Esophagus squamous epithelium (tissue), 5 donors: ENCODE measurements around the gene PSG1. TPM values are rescaled to one million over a fixed set of nuclear protein-coding genes. Genes with fewer than 3 reads are reported as not detected.
"Not testable (repeated sequence)": the region's sequence is repeated elsewhere in the genome, so short reads cannot be mapped to it uniquely, and the experiment has no call there.

Experiments used
- DNase-seq: peaks from one replicate; lab custom pipeline; 2025; lab: John Stamatoyannopoulos, UW
- H3K27ac ChIP-seq, 4 donors: fragments of 200-600 bp; sonication (generic); one replicate each; pipeline ENCODE4 v1.5.1; 2016 to 2019; ENCODE audit warnings: mild to moderate bottlenecking in 1 of 4
- H3K27me3 ChIP-seq, 4 donors: fragments of 200-600 bp; sonication (generic); 1 replicate in 3 of 4; 2 replicates in 1 of 4; pipeline versions ENCODE4 v1.5.1 to v1.6.0; 2017 to 2021; ENCODE audit warnings: antibody characterized with exemption in 1 of 4
- H3K36me3 ChIP-seq, 3 donors: fragments of 200-600 bp; sonication (generic); one replicate each; pipeline ENCODE4 v1.5.1; 2016 to 2019
- H3K4me1 ChIP-seq, 3 donors: fragments of 200-600 bp; sonication (generic); one replicate each; pipeline ENCODE4 v1.5.1; 2017 to 2019
- H3K4me3 ChIP-seq, 4 donors: fragments of 200-600 bp; sonication (generic); 1 replicate in 3 of 4; 2 replicates in 1 of 4; pipeline ENCODE4 v1.5.1; 2016 to 2019; ENCODE audit warnings: mild to moderate bottlenecking in 2 of 4, moderate library complexity in 1 of 4
- H3K9me3 ChIP-seq, 3 donors: fragments of 200-600 bp; sonication (generic); one replicate each; pipeline ENCODE4 v1.5.1; 2016 to 2019
- CTCF ChIP-seq, 6 experiments: fragments of 450-650 bp in 4 of 6; fragments of 200-600 bp in 2 of 6; sonication (generic) in 2 of 6; IDR thresholded peaks; one replicate each; pipeline ENCODE4 v1.5.1; 2016 to 2019; ENCODE audit warnings: antibody characterized with exemption in 6 of 6, mild to moderate bottlenecking in 4 of 6, moderate library complexity in 4 of 6
- POLR2A ChIP-seq, 4 donors: fragments of 450-650 bp; IDR thresholded peaks; one replicate each; pipeline ENCODE4 v1.6.1; 2017; ENCODE audit warnings: antibody characterized with exemption in 4 of 4, mild to moderate bottlenecking in 4 of 4, moderate library complexity in 3 of 4
- WGBS, 2 donors: methylation state at CpG; one replicate each; pipeline ENCODE4 v1.1.5; 2018; 5-methylcytosine and 5-hydroxymethylcytosine counted together
- intact Hi-C: fragments of 100-400 bp; cut with DNase I; formaldehyde crosslinking; loops from one replicate; pipeline ENCODE4 v1.15.0; 2022
- total RNA-seq, 4 donors: library from RNA; depleted of rRNA; stranded (reverse); fragments of >200 nt; gene quantifications; one replicate each; pipeline ENCODE4 v1.1.0, GENCODE V29; 2016
- donor health status: DM: yes; HTN: yes; CAD: no.

The PSG1 gene
- total RNA-seq, result not detected

GRCh38 chr19:42879613-42880012 lies at the start of gene PSG1:
PSG1 (minus strand) TSS chr19:42879713; CDS start chr19:42879581, 132 bp downstream.
- no peak within 1 kb of the TSS for H3K4me3 ChIP-seq
- H3K4me1 ChIP-seq, result no peaks in the 10 kb centered on the region
- H3K27ac ChIP-seq, result no peak within 1 kb of the TSS
- no peaks in the 10 kb centered on the region for H3K9me3 ChIP-seq
- DNase-seq, result no peak
- TF ChIP-seq CTCF (IDR thresholded peaks at IDR 0.05) (no peak), POLR2A (IDR thresholded peaks at IDR 0.05) (no peak)
- intact Hi-C loops, result no loop called here
- no peaks in the 10 kb centered on the region for H3K27me3 ChIP-seq
- H3K36me3 ChIP-seq, result no peaks in the 10 kb centered on the region
- 21 to 67% methylated on average over 2 of the region's 2 CpGs for WGBS, 2 donors

DNA sequence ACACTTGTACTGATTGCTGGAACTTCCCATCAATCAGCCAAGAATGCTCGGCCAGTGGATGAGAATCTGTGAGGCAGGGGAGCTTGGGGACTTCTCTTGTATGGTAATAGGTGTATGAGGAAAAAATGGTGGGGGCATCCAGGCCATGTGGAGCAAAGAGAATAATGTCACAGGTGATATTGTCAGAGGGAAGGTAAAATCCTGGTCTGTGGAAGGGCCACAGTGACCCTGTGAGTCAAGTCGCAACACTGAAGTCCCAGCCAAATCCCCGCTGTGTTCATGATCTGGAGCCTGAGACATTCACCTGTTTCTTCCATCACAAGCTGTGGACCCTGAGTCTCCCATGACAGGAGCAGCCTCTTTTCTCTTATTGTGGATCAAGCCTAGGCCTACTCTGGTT lies 49.4 kb upstream of the PSG1 start:
- Histone ChIP-seq H3K4me3 (no peak overlapping the region), H3K36me3 (no peaks in the 10 kb centered on the region), H3K4me1 (no peaks in the 10 kb centered on the region), H3K27me3 (peaks cover 0 to 4% (median 0%) of the 10 kb centered on the region in 4 donors), H3K9me3 (no peaks in the 10 kb centered on the region), H3K27ac (no peak overlapping the region)
- no peak for DNase-seq
- intact Hi-C loops, result no loop called here
- TF ChIP-seq CTCF (IDR thresholded peaks at IDR 0.05) (no peak), POLR2A (IDR thresholded peaks at IDR 0.05) (no peak)
- 85 to 86% methylated on average over 3 of the region's 3 CpGs for WGBS, 2 donors

DNA sequence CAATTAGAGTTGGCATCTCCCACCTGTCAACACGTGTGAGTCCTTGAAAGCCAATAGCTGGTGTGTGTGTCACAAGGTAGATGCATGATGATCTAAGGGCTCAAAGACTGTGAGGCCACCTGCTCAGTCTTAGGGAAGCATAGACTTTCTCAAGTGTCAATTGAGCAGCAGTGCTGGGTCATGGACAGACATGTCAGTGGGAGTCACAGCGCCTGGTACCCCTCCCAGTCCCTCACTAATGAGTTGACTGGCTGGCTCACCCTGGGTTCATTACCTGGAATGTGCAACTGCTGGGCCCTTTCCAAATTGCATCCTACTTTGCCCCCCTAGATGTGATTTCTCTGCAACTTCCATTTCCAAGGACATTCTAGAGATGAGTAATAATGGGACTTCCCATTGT lies 47.3 kb upstream of the PSG1 start:
- intact Hi-C loops, result no loop called here
- peaks cover 0 to 4% (median 0%) of the 10 kb centered on the region in 4 donors for H3K27me3 ChIP-seq
- H3K4me3 ChIP-seq, result no peak overlapping the region
- H3K9me3 ChIP-seq, result no peaks in the 10 kb centered on the region
- H3K4me1 ChIP-seq, result no peaks in the 10 kb centered on the region
- no peak for TF ChIP-seq CTCF (IDR thresholded peaks at IDR 0.05)
- no peak for TF ChIP-seq POLR2A (IDR thresholded peaks at IDR 0.05)
- no peaks in the 10 kb centered on the region for H3K36me3 ChIP-seq
- DNase-seq, result no peak
- 57% methylated on average over 2 of the region's 2 CpGs; no CpG with 5 or more reads in 1 of the 2 donors for WGBS, 2 donors
- H3K27ac ChIP-seq, result no peak overlapping the region

DNA sequence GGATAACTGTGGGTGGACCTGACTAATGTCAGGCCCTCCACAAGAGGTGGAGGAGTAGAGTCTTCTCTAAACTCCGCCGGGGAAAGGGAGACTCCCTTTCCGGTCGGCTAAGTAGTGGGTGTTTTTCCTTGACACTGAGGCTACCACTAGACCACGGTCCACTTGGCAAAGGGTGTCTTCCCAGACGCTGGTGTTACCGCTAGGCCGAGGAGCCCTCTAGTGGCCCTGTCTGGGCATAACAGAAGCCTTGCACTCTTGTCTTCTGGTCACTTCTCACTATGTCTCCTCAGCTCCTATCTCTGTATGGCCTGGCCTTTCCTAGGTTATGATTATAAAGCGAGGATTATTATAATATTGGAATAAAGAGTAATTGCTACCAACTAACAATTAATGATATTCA lies 43.6 kb upstream of the PSG1 start:
- DNase-seq, H3K27me3 ChIP-seq, H3K4me1 ChIP-seq, H3K4me3 ChIP-seq, H3K9me3 ChIP-seq, H3K27ac ChIP-seq, H3K36me3 ChIP-seq, intact Hi-C loops: not testable (repeated sequence)
- peak in 5 of 6 experiments; percentile 38 to 80 (median 40) for TF ChIP-seq CTCF (IDR thresholded peaks at IDR 0.05)
- 31 to 38% methylated on average over 9 of the region's 9 CpGs for WGBS, 2 donors

DNA sequence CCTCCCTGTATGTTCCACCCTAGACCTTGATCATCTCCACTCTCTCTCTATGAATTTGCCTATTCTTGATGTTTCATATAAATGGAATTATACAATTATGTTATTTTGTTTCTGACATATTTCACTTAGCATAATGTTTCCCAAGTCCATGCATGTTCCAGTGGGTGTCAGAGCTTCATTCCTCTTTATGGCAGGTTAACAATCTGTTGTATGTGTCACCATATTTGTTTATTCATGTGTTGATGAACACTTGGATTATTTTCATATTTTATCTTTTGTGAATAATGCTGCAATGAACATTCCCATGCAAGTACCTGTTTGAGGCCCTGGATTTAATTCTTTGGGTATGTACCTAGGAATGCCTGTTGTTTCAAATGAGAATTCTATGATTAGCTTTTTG lies 41.5 kb upstream of the PSG1 start:
- H3K9me3 ChIP-seq, H3K4me1 ChIP-seq, DNase-seq, H3K4me3 ChIP-seq, H3K27ac ChIP-seq, H3K36me3 ChIP-seq, H3K27me3 ChIP-seq, intact Hi-C loops: not testable (repeated sequence)

DNA sequence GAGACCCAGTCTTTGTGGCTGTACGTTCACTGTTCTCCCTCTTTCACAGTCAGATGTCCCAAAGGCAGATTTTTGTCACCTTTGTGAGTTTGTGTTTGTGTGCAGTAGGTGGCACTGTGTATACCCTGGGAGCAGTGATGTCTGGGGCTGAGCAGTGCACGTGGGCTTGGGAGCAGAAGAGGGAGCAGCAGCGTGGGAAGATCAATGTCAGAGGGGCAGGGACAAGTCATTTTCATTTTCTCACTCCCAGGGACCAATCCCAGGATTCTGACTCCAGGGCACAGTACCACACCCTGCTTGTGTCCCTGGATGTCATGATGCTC lies 40.2 kb upstream of the PSG1 start:
- intact Hi-C loops, result no loop called here
- TF ChIP-seq POLR2A (IDR thresholded peaks at IDR 0.05) (no peak), CTCF (IDR thresholded peaks at IDR 0.05) (no peak)
- H3K27ac ChIP-seq, result no peak overlapping the region
- no peak overlapping the region for H3K4me3 ChIP-seq
- H3K4me1 ChIP-seq, result no peaks in the 10 kb centered on the region
- 14 to 20% methylated on average over 3 of the region's 3 CpGs for WGBS, 2 donors
- no peak for DNase-seq
- H3K36me3 ChIP-seq, result no peaks in the 10 kb centered on the region
- H3K27me3 ChIP-seq, result no peaks in the 10 kb centered on the region
- H3K9me3 ChIP-seq, result no peaks in the 10 kb centered on the region
